HepG2 (cell line): ENCODE data around the gene SLC28A1. TPM values are rescaled to one million over a fixed set of nuclear protein-coding genes. Genes with fewer than 3 reads are reported as not detected.

Experiments
- ATAC-seq: fragments of 200-7000 bp; cut with Tn5 transposase; 3 replicates; pipeline ENCODE4 v1.9.1; 2020; ENCODE audit warnings: mild to moderate bottlenecking, moderate library complexity
- BruUV-seq: library from RNA; stranded (reverse); fragments of 400-500 nt; replicated peaks from 2 replicates; lab custom pipeline; 2021; lab: Mats Ljungman, UMichigan
- CTCF ChIA-PET: fragments of 300-600 bp; formaldehyde crosslinking; extraction: SDS; loops from one replicate; lab custom pipeline; 2021; ENCODE audit warnings: low total read pairs, inconsistent platforms, low intra/inter-chr PET ratio; lab: Yijun Ruan, JAX
- POLR2A ChIA-PET: fragments of 350-600 bp; sonication (Branson Sonifier 250); formaldehyde crosslinking; loops from one replicate; lab custom pipeline; 2020; ENCODE audit warnings: antibody characterized with exemption, inconsistent platforms; lab: Yijun Ruan, JAX
- DNase-seq: peaks from one replicate; pipeline ENCODE4 v3.0.0-alpha.2; 2015; ENCODE audit warnings: low spot score
- FAIRE-seq: peaks from 3 replicates; lab custom pipeline; 2011; peaks lifted over from hg19 to GRCh38; lab: Jason Lieb, UNC
- H2AFZ ChIP-seq: one replicate; pipeline ENCODE4 v1.6.1; 2011; ENCODE audit warnings: low read length, inconsistent platforms
- H3K27ac ChIP-seq: fragments of 300-600 bp; 3 replicates; pipeline ENCODE4 v1.8.0; 2011; ENCODE audit warnings: mixed run types, mild to moderate bottlenecking, mixed read lengths, low read length, inconsistent platforms; ENCODE audit not compliant: insufficient read depth; ENCODE audit errors: extremely low read length
- H3K27me3 ChIP-seq, 2 experiments: fragments of 200-600 bp in 1 of 2; 2 replicates in 1 of 2; 3 replicates in 1 of 2; pipeline versions ENCODE4 v1.6.0 to v1.8.0; 2011; ENCODE audit warnings: low read length in 2 of 2, mild to moderate bottlenecking in 2 of 2, moderate library complexity in 2 of 2, inconsistent platforms in 1 of 2; ENCODE audit not compliant: insufficient read depth in 2 of 2, control insufficient read depth in 1 of 2
- H3K36me3 ChIP-seq, 2 experiments: fragments of 200-600 bp in 1 of 2; replicated peaks in 1 of 2; 2 replicates in 1 of 2; 3 replicates in 1 of 2; pipeline versions ENCODE4 v1.5.1 to v1.8.0; 2011; ENCODE audit warnings: low read length in 2 of 2, inconsistent platforms in 1 of 2; ENCODE audit not compliant: insufficient read depth in 2 of 2, control insufficient read depth in 1 of 2
- H3K4me1 ChIP-seq: 2 replicates; pipeline ENCODE4 v1.5.1; 2012; ENCODE audit warnings: low read length, inconsistent platforms; ENCODE audit not compliant: insufficient read depth
- H3K4me2 ChIP-seq: 2 replicates; pipeline ENCODE4 v1.6.0; 2011; ENCODE audit warnings: low read depth, low read length, inconsistent platforms
- H3K4me3 ChIP-seq, 3 experiments: fragments of 200-600 bp in 1 of 3; sonication (generic), shearing (Covaris generic) in 1 of 3; replicated peaks in 1 of 3; 2 replicates each; pipeline ENCODE4 v1.5.1; 2011 to 2016; ENCODE audit warnings: low read length in 3 of 3, inconsistent platforms in 2 of 3, low read depth in 2 of 3, mild to moderate bottlenecking in 2 of 3, control low read depth in 1 of 3, mixed read lengths in 1 of 3; ENCODE audit not compliant: insufficient read depth in 1 of 3
- H3K79me2 ChIP-seq: one replicate; pipeline ENCODE4 v1.6.1; 2011; ENCODE audit warnings: low read length, inconsistent platforms; ENCODE audit not compliant: insufficient read depth
- H3K9ac ChIP-seq: 2 replicates; pipeline ENCODE4 v1.6.0; 2011; ENCODE audit warnings: mild to moderate bottlenecking, low read depth, low read length, inconsistent platforms; ENCODE audit not compliant: insufficient read depth
- H3K9me3 ChIP-seq: 2 replicates; pipeline ENCODE4 v1.5.1; 2012; ENCODE audit warnings: mild to moderate bottlenecking, low read length
- H4K20me1 ChIP-seq: 2 replicates; pipeline ENCODE4 v1.6.0; 2011; ENCODE audit warnings: inconsistent platforms, mild to moderate bottlenecking, low read length, moderate library complexity; ENCODE audit not compliant: insufficient read depth
- ATF4 ChIP-seq, 2 experiments: fragments of 450-650 bp in 1 of 2; sonication (generic) in 1 of 2; formaldehyde crosslinking; IDR thresholded peaks; 2 replicates each; pipeline versions ENCODE4 v1.5.0 to v1.8.0; 2020 to 2022; ENCODE audit warnings: mild to moderate bottlenecking in 1 of 2, missing genetic modification reagents in 1 of 2
- FUBP1 ChIP-seq: sonication (generic); formaldehyde crosslinking; IDR thresholded peaks from 2 replicates; pipeline ENCODE4 v1.5.1; 2020; ENCODE audit warnings: missing genetic modification reagents, mild to moderate bottlenecking, borderline replicate concordance
- GMEB1 ChIP-seq: sonication (generic); formaldehyde crosslinking; IDR thresholded peaks from 2 replicates; pipeline ENCODE4 v1.5.1; 2020; ENCODE audit warnings: missing genetic modification reagents, mild to moderate bottlenecking, borderline replicate concordance
- IKZF1 ChIP-seq: fragments of 450-650 bp; IDR thresholded peaks from 2 replicates; pipeline ENCODE4 v1.7.1; 2016
- ZNF30 ChIP-seq: sonication (generic); formaldehyde crosslinking; IDR thresholded peaks from 2 replicates; pipeline ENCODE4 v1.5.0; 2020; ENCODE audit warnings: mild to moderate bottlenecking, missing genetic modification reagents
- ZNF414 ChIP-seq: sonication (generic); formaldehyde crosslinking; IDR thresholded peaks from 2 replicates; pipeline ENCODE4 v1.5.0; 2020; ENCODE audit warnings: missing genetic modification reagents
- ZNF776 ChIP-seq: sonication (generic); formaldehyde crosslinking; IDR thresholded peaks from 2 replicates; pipeline ENCODE4 v1.4.0; 2020; ENCODE audit warnings: mild to moderate bottlenecking, missing genetic modification reagents
- ZSCAN5A ChIP-seq: sonication (generic); formaldehyde crosslinking; IDR thresholded peaks from 2 replicates; pipeline ENCODE4 v1.8.0; 2022; ENCODE audit warnings: mild to moderate bottlenecking, missing genetic modification reagents, borderline replicate concordance
- WGBS: methylation state at CpG from one replicate; pipeline ENCODE4 v1.1.6; 2017; ENCODE audit warnings: low lambda C conversion rate; 5-methylcytosine and 5-hydroxymethylcytosine counted together
- in situ Hi-C: cut with HindIII; loops from 2 replicates; pipeline ENCODE4 v1.10.0; 2017; ENCODE audit warnings: low pct_unique_long_range_greater_than_20kb; ENCODE audit not compliant: extremely low pct_ligation_motif_present
- intact Hi-C: fragments of 100-400 bp; cut with micrococcal nuclease; formaldehyde crosslinking; loops from one replicate; pipeline ENCODE4 v1.10.0; 2022; ENCODE audit not compliant: unreplicated experiment
- polyA plus RNA-seq, 8 experiments: library from polyadenylated mRNA; depleted of rRNA in 3 of 8; stranded (reverse) in 7 of 8; unstranded in 1 of 8; fragments of >200 nt; fragmentation: Illumina TruSeq in 4 of 8; extraction: Trizol in 4 of 8; gene quantifications; 2 replicates each; pipeline versions ENCODE4 v1.2.1 to v1.2.3, GENCODE V29; 2011 to 2016; ENCODE audit warnings: low read depth in 4 of 8, missing spikeins in 1 of 8, mixed read lengths in 1 of 8; ENCODE audit not compliant: insufficient read depth in 1 of 8
- total RNA-seq, 5 experiments: library from RNA; depleted of rRNA; stranded (reverse); fragments of >200 nt; fragmentation: Illumina TruSeq; extraction: Trizol; gene quantifications; 2 replicates each; pipeline ENCODE4 v1.2.3, GENCODE V29; 2016; ENCODE audit warnings: low read depth in 1 of 5

SLC28A1 gene
- total and polyA plus RNA-seq, 2 of the 13 experiments (the other 11 are each of a cell fraction or from before 2014, with no cell fraction given): 0.31 to 5.8 TPM

- Histone ChIP-seq H3K79me2 (no peaks in the 10 kb centered on the region), H3K9ac (no peak overlapping the region), H2AFZ (no peak overlapping the region), H4K20me1 (no peaks in the 10 kb centered on the region), H3K4me3 (no peak overlapping the region), H3K4me2 (no peak overlapping the region; the same call in 1 of the 2 replicates), H3K27ac (no peak overlapping the region), H3K4me1 (peaks cover 6% of the 10 kb centered on the region; the same call in 1 of the 2 replicates), H3K36me3 (no peaks in the 10 kb centered on the region), H3K27me3 (peaks cover 1 to 15% of the 10 kb centered on the region in 2 experiments; a peak in 3 of 5 replicates), H3K9me3 (no peaks in the 10 kb centered on the region)
- ChIA-PET POLR2A (no interaction called here), CTCF (no interaction called here)
- in situ Hi-C loops (loop anchor here (25.0 kb wide), 1 partner anchor 170 kb away; no protein-coding TSS in a partner anchor), intact Hi-C loops (no loop called here)
- no TSS peak for BruUV-seq
- ATAC-seq: no peak
- FAIRE-seq: no peak
- 17% methylated on average over 3 of the region's 3 CpGs for WGBS
- no peak for DNase-seq
- TF ChIP-seq ZNF30 (CRISPR knock-in tag) (no peak), ZNF776 (CRISPR knock-in tag) (no peak), ZSCAN5A (CRISPR knock-in tag) (no peak), GMEB1 (CRISPR knock-in tag) (no peak), FUBP1 (CRISPR knock-in tag) (no peak), IKZF1 (no peak), ZNF414 (CRISPR knock-in tag) (no peak), ATF4 (CRISPR knock-in tag; IDR thresholded peaks at IDR 0.05) (peak in 1 of 2 experiments; percentile 79; a peak in 2 of 4 replicates)
These were observed 82.9 kb downstream of the SLC28A1 start for GRCh38 chr15:84967380-84967779.
